Measurements from ENCODE around the gene DIAPH2.
A peak's percentile ranks its signal among the peaks of the same experiment; 100 is the strongest.
"Not testable (repeated sequence)": the region's sequence is repeated elsewhere in the genome, so short reads cannot be mapped to it uniquely, and the experiment has no call there.

Gene DIAPH2

GRCh38 chrX:96834137-96834536 lies 149.5 kb downstream of the DIAPH2 start:
- no peak for DNase-seq

- DNase-seq, result peak; percentile 25
Measured at GRCh38 chrX:96835660-96836289, 151.1 kb downstream of the DIAPH2 start.

- DNase-seq, result no peak
Measured at GRCh38 chrX:96837808-96838207, 153.2 kb downstream of the DIAPH2 start.

GRCh38 chrX:96838537-96838936 lies 153.9 kb downstream of the DIAPH2 start:
- DNase-seq, result no peak

- DNase-seq, result no peak
Measured at GRCh38 chrX:96841325-96841724, 156.7 kb downstream of the DIAPH2 start.

- not testable (repeated sequence) for DNase-seq
Measured at GRCh38 chrX:96841866-96842265, 157.2 kb downstream of the DIAPH2 start.

GRCh38 chrX:96843566-96843965 lies 158.9 kb downstream of the DIAPH2 start:
- DNase-seq, result no peak

GRCh38 chrX:96846841-96847240 lies 162.2 kb downstream of the DIAPH2 start:
- no peak for DNase-seq

- not testable (repeated sequence) for DNase-seq
Measured at GRCh38 chrX:96859422-96859821, 174.8 kb downstream of the DIAPH2 start.

GRCh38 chrX:96861218-96861617 lies 176.6 kb downstream of the DIAPH2 start:
- DNase-seq, result no peak

- DNase-seq, result no peak
Measured at GRCh38 chrX:96861661-96862060, 177.0 kb downstream of the DIAPH2 start.

- no peak for DNase-seq
Measured at GRCh38 chrX:96883608-96884007, 199.0 kb downstream of the DIAPH2 start, which contains the start of gene RPA4. RPA4 (plus strand) TSS chrX:96883908; CDS start chrX:96884311, 403 bp downstream.

- DNase-seq, result no peak
Measured at GRCh38 chrX:96884027-96884426, 199.4 kb downstream of the DIAPH2 start.

GRCh38 chrX:96889726-96890125 lies 205.1 kb downstream of the DIAPH2 start:
- no peak for DNase-seq

GRCh38 chrX:96906741-96907140 lies 222.1 kb downstream of the DIAPH2 start:
- DNase-seq, result no peak

- DNase-seq, result no peak
Measured at GRCh38 chrX:96907516-96908272, 223.1 kb downstream of the DIAPH2 start.

- DNase-seq, result no peak
Measured at GRCh38 chrX:96909291-96909690, 224.6 kb downstream of the DIAPH2 start.

- no peak for DNase-seq
Measured at GRCh38 chrX:96918864-96919263, 234.2 kb downstream of the DIAPH2 start.

GRCh38 chrX:96919672-96920071 lies 235.0 kb downstream of the DIAPH2 start:
- DNase-seq, result no peak

GRCh38 chrX:96924581-96924980 lies 239.9 kb downstream of the DIAPH2 start:
- no peak for DNase-seq

- peak; percentile 48 for DNase-seq
Measured at GRCh38 chrX:96929036-96929435, 244.4 kb downstream of the DIAPH2 start.

GRCh38 chrX:96957718-96958117 lies 273.1 kb downstream of the DIAPH2 start:
- DNase-seq, result no peak

- DNase-seq, result no peak
Measured at GRCh38 chrX:96971812-96972211, 287.2 kb downstream of the DIAPH2 start.

- no peak for DNase-seq
Measured at GRCh38 chrX:96978906-96979305, 294.3 kb downstream of the DIAPH2 start.

GRCh38 chrX:96979766-96980165 lies 295.1 kb downstream of the DIAPH2 start:
- DNase-seq, result peak; percentile 2
